ENCODE data around the gene MAN2C1. TPM values are rescaled to one million over a fixed set of nuclear protein-coding genes. Genes with fewer than 3 reads are reported as not detected.
A peak's percentile ranks its signal among the peaks of the same experiment; 100 is the strongest.

MAN2C1 gene
- total and polyA plus RNA-seq, 9 donors = 48.9 to 277 (median 223) TPM

MicroRNAs within 50 kb of the gene (microRNA counts, 767-probe panel; counts per million panel counts)
- 1,402 counts per million, percentile 79 among the panel's probes with 10 or more counts for microRNA hsa-miR-631

Small RNA genes within 50 kb of the gene (microRNA-seq; reads per million reads assigned to microRNA genes)
- gene MIR631 = 0 reads per million in 3 donors

Other genes starting within 250 kb of the MAN2C1 start
- 10 to 100 TPM; 16.8 to 66.1 (median 46.4) TPM for gene C15orf39, start 166.7 kb downstream of the MAN2C1 start, total RNA-seq
- 10 to 100 TPM in 1 of 2 donors, 1 to 10 TPM in 1; 4.8 to 19.5 TPM for gene C15orf39, start 166.7 kb downstream of the MAN2C1 start, polyA plus RNA-seq
- not detected for gene GOLGA6C, start 110.3 kb downstream of the MAN2C1 start, total RNA-seq
- gene GOLGA6C, start 110.3 kb downstream of the MAN2C1 start, polyA plus RNA-seq = not detected
- under 1 TPM in 2 of 7 donors, not detected in 5; 0.07 to 0.10 TPM for gene GOLGA6D, start 85.8 kb downstream of the MAN2C1 start, total RNA-seq
- under 1 TPM in 1 of 2 donors, not detected in 1; 0.02 TPM for gene GOLGA6D, start 85.8 kb downstream of the MAN2C1 start, polyA plus RNA-seq
- 10 to 100 TPM; 26.2 to 48.6 (median 42.0) TPM for gene COMMD4, start 32.5 kb downstream of the MAN2C1 start, total RNA-seq
- 10 to 100 TPM; 12.1 to 67.9 TPM for gene COMMD4, start 32.5 kb downstream of the MAN2C1 start, polyA plus RNA-seq
- gene NEIL1, start 21.6 kb downstream of the MAN2C1 start, total RNA-seq = 10 to 100 TPM; 21.2 to 80.2 (median 36.1) TPM
- gene NEIL1, start 21.6 kb downstream of the MAN2C1 start, polyA plus RNA-seq = 10 to 100 TPM in 1 of 2 donors, 1 to 10 TPM in 1; 8.1 to 31.5 TPM
- gene SIN3A, start 83.1 kb upstream of the MAN2C1 start, total RNA-seq = 100 to 1,000 TPM in 4 of 7 donors, 10 to 100 TPM in 3; 40.1 to 115 (median 103) TPM
- 10 to 100 TPM; 29.3 to 50.6 TPM for gene SIN3A, start 83.1 kb upstream of the MAN2C1 start, polyA plus RNA-seq
- 10 to 100 TPM; 12.2 to 32.4 (median 21.8) TPM for gene PTPN9, start 210.7 kb upstream of the MAN2C1 start, total RNA-seq
- 10 to 100 TPM; 16.9 to 34.8 TPM for gene PTPN9, start 210.7 kb upstream of the MAN2C1 start, polyA plus RNA-seq